GM03348 (cell line): ENCODE results near the gene RNASET2.
"Not testable (repeated sequence)": the region's sequence is repeated elsewhere in the genome, so short reads cannot be mapped to it uniquely, and the experiment has no call there.

Experiments
- DNase-seq: peaks from one replicate; pipeline ENCODE4 v3.0.0; 2012; ENCODE audit warnings: low spot score

The RNASET2 gene

GRCh38 chr6:166970091-166970490 is 13.7 kb upstream of the RNASET2 start:
- no peak for DNase-seq

GRCh38 chr6:166969390-166970002 is 13.1 kb upstream of the RNASET2 start:
- no peak for DNase-seq

GRCh38 chr6:166966268-166966667 is 9.9 kb upstream of the RNASET2 start:
- no peak for DNase-seq

DNA sequence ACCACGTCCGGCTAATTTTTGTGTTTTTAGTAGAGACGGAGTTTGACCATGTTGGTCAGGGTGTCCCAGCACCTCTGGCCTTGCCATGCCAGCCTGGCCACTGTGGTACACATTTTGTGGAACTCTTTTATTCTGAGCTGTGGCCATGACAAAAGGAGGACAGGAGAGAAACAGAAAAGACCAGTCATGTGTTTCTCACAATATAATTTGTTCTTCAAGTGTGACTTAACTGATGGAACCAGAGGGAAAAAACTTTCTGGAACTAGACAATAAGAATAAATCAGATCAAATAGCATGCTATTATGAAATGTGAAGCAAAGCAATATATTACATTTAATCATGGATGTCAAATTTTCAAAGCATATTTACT is 4.2 kb upstream of the RNASET2 start:
- no peak for DNase-seq

- no peak for DNase-seq
These were observed 3.7 kb upstream of the RNASET2 start for GRCh38 chr6:166959911-166960608.

- DNase-seq: no peak
These were observed 2.8 kb upstream of the RNASET2 start for GRCh38 chr6:166958926-166959861.

GRCh38 chr6:166957805-166958076 is 1.4 kb upstream of the RNASET2 start:
- no peak for DNase-seq

- peak; percentile 65 for DNase-seq
These were observed 896 bp upstream of the RNASET2 start for GRCh38 chr6:166957087-166957804.

- DNase-seq: peak; percentile 75
These were observed 396 bp downstream of the RNASET2 start for GRCh38 chr6:166955865-166956443.

DNA sequence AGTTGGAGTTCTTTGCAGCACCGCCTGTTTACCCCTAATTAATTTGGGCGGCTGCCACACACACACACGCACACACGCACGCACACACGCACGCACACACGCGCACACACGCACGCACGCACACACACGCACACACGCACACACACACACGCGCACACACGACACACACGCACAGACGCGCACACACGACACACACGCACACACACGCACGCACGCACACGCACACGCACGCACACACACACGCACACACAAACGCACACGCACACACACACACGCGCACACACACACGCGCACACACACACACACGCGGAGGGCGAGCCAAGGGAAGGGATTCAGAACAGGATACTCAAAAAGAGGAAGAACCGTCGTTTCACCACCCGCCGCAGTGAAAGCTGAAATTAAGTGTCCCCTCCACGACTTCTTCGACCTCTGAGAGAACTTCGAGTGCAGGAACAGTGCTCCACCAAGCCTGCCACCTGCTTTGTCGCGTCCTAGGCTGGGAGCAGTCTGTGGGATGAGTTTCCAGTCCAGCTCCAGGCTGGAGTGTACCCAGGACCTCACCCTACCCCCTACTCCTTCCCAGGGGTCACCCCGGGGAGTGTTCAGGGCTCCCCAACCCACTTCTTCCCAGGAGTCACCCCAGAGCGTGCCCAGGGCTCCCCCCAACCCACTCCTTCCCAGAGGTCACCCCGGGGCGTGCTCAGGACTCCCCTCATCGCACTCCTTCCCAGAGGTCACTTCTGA is 1.1 kb downstream of the RNASET2 start:
- DNase-seq: peak; percentile 22

DNA sequence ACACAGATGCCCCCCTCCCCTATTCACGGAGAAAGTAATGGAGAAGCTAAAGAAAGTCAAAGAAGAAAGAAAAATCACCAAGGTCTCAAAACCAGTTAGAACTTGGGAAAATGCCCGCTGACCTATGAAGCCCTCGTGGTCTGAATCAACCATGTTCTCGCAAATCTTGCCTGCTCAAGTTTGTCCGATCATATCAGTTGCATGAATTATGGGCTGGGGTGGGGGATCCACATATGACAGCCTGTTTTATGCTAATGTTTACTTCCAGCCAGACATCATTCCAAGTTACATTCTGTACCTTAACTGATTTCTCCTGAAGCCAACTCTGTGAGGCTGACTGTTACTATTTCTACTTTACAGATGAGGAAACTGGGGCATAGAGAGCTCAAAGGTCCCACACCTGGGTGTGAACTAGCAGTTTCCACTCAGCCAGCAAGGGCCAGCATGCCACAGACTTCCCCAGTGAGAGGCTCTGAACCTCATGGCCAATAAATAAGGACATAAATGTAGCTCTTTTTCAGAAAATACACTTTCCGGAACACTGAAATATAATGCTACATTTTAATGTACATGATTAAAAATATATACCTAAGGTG is 2.1 kb downstream of the RNASET2 start:
- no peak for DNase-seq

GRCh38 chr6:166952567-166953486 is 3.5 kb downstream of the RNASET2 start:
- DNase-seq: no peak

DNA sequence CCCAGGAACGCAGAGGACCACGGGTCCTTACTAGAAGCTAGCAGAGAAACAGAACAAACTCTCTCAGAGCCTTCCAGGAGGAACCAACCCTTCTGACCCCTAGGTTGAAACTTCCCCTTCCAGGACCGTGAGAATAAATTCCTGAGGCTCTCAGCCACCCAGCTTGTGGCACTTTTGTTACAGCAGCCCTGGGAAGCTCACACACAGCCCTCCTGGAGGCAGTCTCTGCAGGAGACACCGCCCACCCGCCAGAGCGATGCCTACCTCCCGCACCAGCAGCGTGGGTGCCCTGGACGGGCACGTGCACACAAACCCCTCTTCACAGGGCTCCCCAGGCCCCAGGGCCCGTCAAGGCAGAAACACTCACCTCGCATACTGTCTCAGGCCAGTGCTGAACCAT is 4.2 kb downstream of the RNASET2 start:
- no peak for DNase-seq

- DNase-seq: no peak
These were observed 4.7 kb downstream of the RNASET2 start for GRCh38 chr6:166951670-166952060.

DNA sequence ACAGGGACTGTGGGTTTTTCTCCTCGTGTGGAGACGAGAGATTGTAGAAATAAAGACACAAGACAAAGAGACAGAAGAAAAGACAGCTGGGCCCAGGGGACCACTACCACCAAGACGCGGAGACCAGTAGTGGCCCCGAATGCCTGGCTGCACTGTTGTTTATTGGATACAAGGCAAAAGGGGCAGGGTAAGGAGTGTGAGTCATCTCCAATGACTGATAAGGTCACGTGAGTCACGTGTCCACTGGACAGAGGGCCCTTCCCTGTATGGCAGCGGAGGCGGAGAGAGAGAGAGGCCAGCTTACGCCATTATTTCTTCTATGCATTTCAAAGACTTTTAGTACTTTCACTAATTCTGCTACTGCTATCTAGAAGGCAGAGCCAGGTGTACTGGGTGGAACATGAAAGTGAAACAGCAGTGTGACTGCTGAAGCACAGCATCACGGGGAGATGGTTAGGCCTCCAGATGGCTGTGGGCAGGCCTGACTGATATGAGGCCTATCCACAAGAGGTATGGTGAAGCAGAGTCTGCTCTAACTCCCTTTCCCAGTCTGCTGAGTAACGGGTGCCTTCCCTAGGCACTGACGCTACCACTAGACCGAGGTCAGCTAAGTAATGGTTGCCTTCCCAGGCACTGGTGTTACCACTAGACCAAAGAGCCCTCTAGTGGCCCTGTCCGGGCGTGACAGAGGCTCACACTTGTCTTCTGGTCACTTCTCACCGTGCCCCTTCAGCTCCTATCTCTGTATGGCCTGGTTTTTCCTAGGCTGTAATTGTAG is 5.3 kb downstream of the RNASET2 start:
- DNase-seq: not testable (repeated sequence)

- DNase-seq: no peak
These were observed 5.9 kb downstream of the RNASET2 start for GRCh38 chr6:166950443-166950821.

GRCh38 chr6:166949528-166950442 is 6.6 kb downstream of the RNASET2 start:
- DNase-seq: no peak

GRCh38 chr6:166948724-166949123 is 7.6 kb downstream of the RNASET2 start:
- DNase-seq: not testable (repeated sequence)
